Measurements from ENCODE around the gene AXIN2.

The AXIN2 gene

GRCh38 chr17:65542610-65543009 lies 18.8 kb downstream of the AXIN2 start:
- no peak for DNase-seq (ENCODE audit: extremely low read depth, low read depth)
- TF ChIP-seq CTCF (IDR thresholded peaks at IDR 0.05; ENCODE audit: low read depth, low read length, missing control alignments): no peak
- H3K4me3 ChIP-seq (replicated peaks; ENCODE audit: low read depth, low read length): no peak overlapping the region

- no peak for DNase-seq (ENCODE audit: extremely low read depth, low read depth)
- no peak for TF ChIP-seq CTCF (IDR thresholded peaks at IDR 0.05; ENCODE audit: low read depth, low read length, missing control alignments)
- no peak overlapping the region for H3K4me3 ChIP-seq (replicated peaks; ENCODE audit: low read depth, low read length)
Observed at GRCh38 chr17:65542067-65542466, 19.4 kb downstream of the AXIN2 start.

GRCh38 chr17:65541453-65541852 lies 20.0 kb downstream of the AXIN2 start:
- no peak for TF ChIP-seq CTCF (IDR thresholded peaks at IDR 0.05; ENCODE audit: low read depth, low read length, missing control alignments)
- no peak overlapping the region for H3K4me3 ChIP-seq (replicated peaks; ENCODE audit: low read depth, low read length)
- DNase-seq (ENCODE audit: extremely low read depth, low read depth): no peak

GRCh38 chr17:65539630-65540266 lies 21.7 kb downstream of the AXIN2 start:
- TF ChIP-seq CTCF (IDR thresholded peaks at IDR 0.05; ENCODE audit: low read depth, low read length, missing control alignments): no peak
- H3K4me3 ChIP-seq (replicated peaks; ENCODE audit: low read depth, low read length): no peak overlapping the region
- DNase-seq (ENCODE audit: extremely low read depth, low read depth): no peak

- H3K4me3 ChIP-seq (replicated peaks; ENCODE audit: low read depth, low read length): no peak overlapping the region
- no peak for DNase-seq (ENCODE audit: extremely low read depth, low read depth)
- no peak for TF ChIP-seq CTCF (IDR thresholded peaks at IDR 0.05; ENCODE audit: low read depth, low read length, missing control alignments)
Observed at GRCh38 chr17:65538675-65539529, 22.5 kb downstream of the AXIN2 start.

- H3K4me3 ChIP-seq (replicated peaks; ENCODE audit: low read depth, low read length): no peak overlapping the region
- no peak for TF ChIP-seq CTCF (IDR thresholded peaks at IDR 0.05; ENCODE audit: low read depth, low read length, missing control alignments)
- no peak for DNase-seq (ENCODE audit: extremely low read depth, low read depth)
Observed at GRCh38 chr17:65537845-65538674, 23.4 kb downstream of the AXIN2 start.

Data from HFF-Myc (cell line).